ENCODE measurements around the gene IQCH.

GRCh38 chr15:67528513-67528912 is 273.9 kb downstream of the IQCH start:
- TF ChIP-seq POLR2A (IDR thresholded peaks at IDR 0.05; ENCODE audit: low read length) (no peak), MYC (IDR thresholded peaks at IDR 0.05; ENCODE audit: borderline replicate concordance, low read length) (no peak), CTCF (IDR thresholded peaks at IDR 0.05) (no peak), MAX (IDR thresholded peaks at IDR 0.05) (no peak), RFX5 (IDR thresholded peaks at IDR 0.05) (no peak), FOSL2 (IDR thresholded peaks at IDR 0.05) (no peak), FOSL2 (CRISPR knock-in tag; IDR thresholded peaks at IDR 0.05) (no peak)
- TF ChIP-seq, protein P1, sequence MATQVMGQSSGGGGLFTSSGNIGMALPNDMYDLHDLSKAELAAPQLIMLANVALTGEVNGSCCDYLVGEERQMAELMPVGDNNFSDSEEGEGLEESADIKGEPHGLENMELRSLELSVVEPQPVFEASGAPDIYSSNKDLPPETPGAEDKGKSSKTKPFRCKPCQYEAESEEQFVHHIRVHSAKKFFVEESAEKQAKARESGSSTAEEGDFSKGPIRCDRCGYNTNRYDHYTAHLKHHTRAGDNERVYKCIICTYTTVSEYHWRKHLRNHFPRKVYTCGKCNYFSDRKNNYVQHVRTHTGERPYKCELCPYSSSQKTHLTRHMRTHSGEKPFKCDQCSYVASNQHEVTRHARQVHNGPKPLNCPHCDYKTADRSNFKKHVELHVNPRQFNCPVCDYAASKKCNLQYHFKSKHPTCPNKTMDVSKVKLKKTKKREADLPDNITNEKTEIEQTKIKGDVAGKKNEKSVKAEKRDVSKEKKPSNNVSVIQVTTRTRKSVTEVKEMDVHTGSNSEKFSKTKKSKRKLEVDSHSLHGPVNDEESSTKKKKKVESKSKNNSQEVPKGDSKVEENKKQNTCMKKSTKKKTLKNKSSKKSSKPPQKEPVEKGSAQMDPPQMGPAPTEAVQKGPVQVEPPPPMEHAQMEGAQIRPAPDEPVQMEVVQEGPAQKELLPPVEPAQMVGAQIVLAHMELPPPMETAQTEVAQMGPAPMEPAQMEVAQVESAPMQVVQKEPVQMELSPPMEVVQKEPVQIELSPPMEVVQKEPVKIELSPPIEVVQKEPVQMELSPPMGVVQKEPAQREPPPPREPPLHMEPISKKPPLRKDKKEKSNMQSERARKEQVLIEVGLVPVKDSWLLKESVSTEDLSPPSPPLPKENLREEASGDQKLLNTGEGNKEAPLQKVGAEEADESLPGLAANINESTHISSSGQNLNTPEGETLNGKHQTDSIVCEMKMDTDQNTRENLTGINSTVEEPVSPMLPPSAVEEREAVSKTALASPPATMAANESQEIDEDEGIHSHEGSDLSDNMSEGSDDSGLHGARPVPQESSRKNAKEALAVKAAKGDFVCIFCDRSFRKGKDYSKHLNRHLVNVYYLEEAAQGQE (IDR thresholded peaks at IDR 0.05), result no peak

Measured in A549 (cell line).